ENCODE data around the gene CIT.
"Not testable (repeated sequence)": the region's sequence is repeated elsewhere in the genome, so short reads cannot be mapped to it uniquely, and the experiment has no call there.

The CIT gene

GRCh38 chr12:119746169-119746568, 131.0 kb downstream of the CIT start:
- DNase-seq (ENCODE audit: low read depth, low spot score): no peak
- H3K27ac ChIP-seq: no peak overlapping the region

- DNase-seq (ENCODE audit: low read depth, low spot score): no peak
- no peak overlapping the region for H3K27ac ChIP-seq
Measured at GRCh38 chr12:119744900-119745606, 132.1 kb downstream of the CIT start.

- no peak overlapping the region for H3K27ac ChIP-seq
- DNase-seq (ENCODE audit: low read depth, low spot score): no peak
Measured at GRCh38 chr12:119742700-119743099, 134.4 kb downstream of the CIT start.

DNA sequence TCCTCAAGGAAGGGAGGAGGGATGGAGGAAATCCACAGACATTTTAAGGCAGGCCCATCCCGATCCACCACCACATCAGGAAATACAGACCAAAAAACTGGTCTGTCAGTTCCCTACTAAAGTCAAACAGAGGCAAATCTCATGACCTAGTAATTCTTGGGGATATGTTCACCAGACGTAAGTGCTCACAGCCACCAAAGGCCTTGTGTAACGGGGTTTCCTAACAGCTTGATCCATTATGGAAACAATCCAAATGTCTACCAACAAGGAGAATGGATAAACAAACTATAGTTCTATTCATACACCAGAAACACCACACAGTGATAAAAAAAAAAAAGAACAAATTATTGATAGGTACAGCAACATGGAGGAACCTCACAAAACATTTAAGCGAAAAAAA, 136.3 kb downstream of the CIT start:
- no peak for DNase-seq (ENCODE audit: low read depth, low spot score)
- H3K27ac ChIP-seq: no peak overlapping the region

- DNase-seq (ENCODE audit: low read depth, low spot score): no peak
- no peak overlapping the region for H3K27ac ChIP-seq
Measured at GRCh38 chr12:119735079-119735478, 142.0 kb downstream of the CIT start.

DNA sequence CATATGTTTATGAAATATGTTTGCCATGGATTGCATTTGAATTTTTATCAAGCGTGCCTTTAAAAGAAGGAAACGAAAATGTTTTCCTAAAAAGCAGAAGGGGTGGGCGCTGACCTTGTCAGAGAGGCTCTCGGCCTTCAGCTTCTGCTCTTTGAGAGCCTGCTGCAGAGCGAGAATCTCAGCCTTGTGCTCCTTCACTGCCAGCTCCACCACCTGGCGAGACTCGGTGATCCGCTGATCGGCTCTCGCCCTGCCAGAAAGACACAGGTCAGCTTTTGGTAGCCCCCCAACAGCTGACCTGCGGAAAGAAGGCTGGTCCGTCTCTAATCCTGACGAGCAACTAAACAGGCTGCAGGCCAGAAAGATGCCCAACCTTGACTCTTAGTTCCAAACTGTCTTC, 146.7 kb downstream of the CIT start:
- no peak overlapping the region for H3K27ac ChIP-seq
- no peak for DNase-seq (ENCODE audit: low read depth, low spot score)

DNA sequence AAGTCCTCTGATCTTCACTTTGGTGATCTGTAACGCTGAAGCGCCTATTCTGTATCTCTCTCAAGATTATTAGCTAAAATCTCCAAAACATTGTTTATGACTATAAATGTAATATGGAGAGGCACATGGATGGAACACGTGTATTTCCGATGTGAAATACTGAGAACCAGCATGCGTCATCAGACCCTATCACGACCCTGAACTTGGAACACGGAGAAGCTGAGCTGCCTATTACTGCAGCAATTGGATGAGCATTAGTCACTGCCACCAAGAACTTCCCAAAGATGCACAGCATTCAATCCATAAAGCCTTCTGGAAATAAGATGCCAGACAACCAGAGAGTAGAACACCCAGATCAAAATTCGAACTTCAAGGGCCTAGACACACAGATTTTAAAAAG, 147.2 kb downstream of the CIT start:
- H3K27ac ChIP-seq: no peak overlapping the region
- no peak for DNase-seq (ENCODE audit: low read depth, low spot score)

- DNase-seq (ENCODE audit: low read depth, low spot score): no peak
- H3K27ac ChIP-seq: no peak overlapping the region
Measured at GRCh38 chr12:119728444-119728745, 148.7 kb downstream of the CIT start.

DNA sequence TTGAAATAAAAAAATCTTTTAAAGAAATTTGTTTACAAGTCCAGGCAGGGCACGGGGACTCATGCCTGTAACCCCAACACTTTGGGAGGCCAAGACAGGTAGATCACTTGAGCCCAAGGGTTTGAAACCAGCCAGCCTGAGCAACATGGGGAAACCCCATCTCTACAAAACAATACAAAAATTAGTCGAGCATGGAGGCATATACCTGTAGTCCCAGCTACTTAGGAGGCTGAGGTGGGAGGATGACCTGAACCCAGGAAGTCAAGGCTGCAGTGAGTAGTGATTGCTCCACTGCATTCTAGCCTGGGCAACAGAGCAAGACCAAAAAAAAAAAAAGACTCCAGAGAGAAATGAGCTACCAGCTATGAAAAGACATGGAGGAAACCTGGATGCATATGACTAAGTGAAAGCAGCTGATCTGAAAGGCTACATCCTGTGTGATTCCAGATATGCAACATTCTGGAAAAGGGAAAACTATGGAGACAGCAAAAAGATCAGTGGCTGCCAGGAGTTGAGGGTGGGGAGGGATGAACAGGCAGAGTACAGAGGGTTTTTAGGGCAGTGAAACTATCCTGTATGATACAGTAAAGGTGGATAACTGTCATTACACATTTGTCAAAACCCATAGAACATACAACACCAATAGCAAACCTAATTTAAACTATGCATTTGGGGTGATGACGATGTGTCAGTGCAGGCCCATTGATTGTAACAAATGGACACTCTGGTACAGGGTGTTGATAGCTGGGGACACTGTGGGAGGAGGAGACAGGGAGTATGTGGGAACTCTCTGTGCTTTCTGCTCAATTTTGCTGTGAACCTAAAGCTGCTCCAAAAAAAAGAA, 149.3 kb downstream of the CIT start:
- DNase-seq (ENCODE audit: low read depth, low spot score): no peak
- no peak overlapping the region for H3K27ac ChIP-seq

DNA sequence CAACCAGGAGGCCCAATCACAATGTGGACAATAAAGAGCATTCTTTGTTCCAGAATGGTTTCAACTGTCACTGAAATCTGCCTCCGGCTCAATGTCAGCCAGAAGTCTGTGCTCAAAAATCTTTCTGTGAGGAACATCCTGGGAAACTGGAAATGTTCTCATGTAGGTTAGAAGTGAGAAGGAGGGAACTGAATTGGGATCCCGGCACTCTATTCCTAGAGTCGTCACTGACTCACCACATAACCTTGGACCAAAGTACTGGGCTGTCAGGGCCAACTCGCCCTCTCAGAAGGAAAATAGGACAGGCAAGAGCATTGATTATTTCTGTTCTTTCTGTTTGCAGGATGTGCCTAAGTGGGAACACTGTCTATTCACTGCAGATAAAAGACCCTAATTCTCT, 151.6 kb downstream of the CIT start:
- H3K27ac ChIP-seq: no peak overlapping the region
- no peak for DNase-seq (ENCODE audit: low read depth, low spot score)

GRCh38 chr12:119721306-119721705, 155.8 kb downstream of the CIT start:
- DNase-seq (ENCODE audit: low read depth, low spot score): no peak
- H3K27ac ChIP-seq: no peak overlapping the region

GRCh38 chr12:119720349-119720748, 156.8 kb downstream of the CIT start:
- DNase-seq (ENCODE audit: low read depth, low spot score): no peak
- H3K27ac ChIP-seq: no peak overlapping the region

- no peak for DNase-seq (ENCODE audit: low read depth, low spot score)
- no peak overlapping the region for H3K27ac ChIP-seq
Measured at GRCh38 chr12:119718141-119718540, 159.0 kb downstream of the CIT start.

- DNase-seq (ENCODE audit: low read depth, low spot score): peak; percentile 31
- H3K27ac ChIP-seq: peak overlapping the region; percentile 60
Measured at GRCh38 chr12:119715268-119715620, 161.9 kb downstream of the CIT start.

DNA sequence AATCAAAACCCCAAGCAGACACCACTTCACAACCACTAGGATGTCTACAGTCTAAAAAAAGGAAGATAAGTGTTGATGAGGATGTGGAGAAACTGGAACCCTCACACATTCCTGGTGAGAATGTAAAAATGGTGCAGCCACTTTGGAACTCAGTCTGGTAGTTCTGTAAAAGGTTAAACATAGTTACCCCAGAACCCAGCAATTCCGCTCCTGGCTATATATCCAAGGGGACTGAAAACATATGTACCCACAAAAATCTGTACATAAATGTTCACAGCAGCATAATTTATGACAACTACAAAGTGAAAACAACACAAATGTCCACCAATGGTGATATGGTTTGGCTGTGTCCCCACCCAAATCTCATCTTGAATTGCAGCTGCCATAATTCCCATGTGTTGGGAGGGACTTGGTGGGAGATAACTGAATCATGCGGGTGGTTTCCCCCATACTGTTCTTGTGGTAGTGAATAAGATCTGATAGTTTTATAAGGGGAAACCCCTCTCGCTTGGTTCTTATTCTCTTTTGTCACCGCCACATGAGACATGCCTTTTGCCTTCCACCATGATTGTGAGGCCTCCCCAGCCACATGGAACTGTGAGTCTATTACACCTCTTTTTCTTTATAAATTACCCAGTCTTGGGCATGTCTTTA, 162.4 kb downstream of the CIT start:
- no peak overlapping the region for H3K27ac ChIP-seq
- no peak for DNase-seq (ENCODE audit: low read depth, low spot score)

DNA sequence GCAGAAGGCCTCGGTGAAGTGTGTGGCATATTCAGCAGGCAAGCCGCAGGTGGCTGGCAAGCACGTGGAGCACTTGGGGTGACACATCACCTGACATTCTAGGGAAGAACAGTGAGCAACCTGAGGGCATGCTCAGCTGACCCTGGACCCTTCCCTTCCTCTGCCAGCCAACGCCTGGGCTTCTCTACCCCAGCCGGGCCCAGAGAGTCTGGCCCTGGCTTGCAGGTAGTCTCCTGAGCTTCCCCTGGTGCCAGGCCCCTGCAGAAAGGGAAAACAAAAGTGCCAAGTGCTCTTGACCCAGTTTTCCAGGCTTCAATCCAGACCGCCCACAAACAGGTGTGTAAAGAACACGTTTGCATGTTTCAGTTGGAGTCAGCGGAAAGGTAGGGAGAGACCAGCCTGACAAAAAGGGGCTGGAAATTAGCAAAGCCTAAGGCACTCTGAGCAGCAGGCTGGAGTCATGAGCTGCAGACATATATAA, 163.5 kb downstream of the CIT start:
- DNase-seq (ENCODE audit: low read depth, low spot score): no peak
- no peak overlapping the region for H3K27ac ChIP-seq

GRCh38 chr12:119712721-119713120, 164.4 kb downstream of the CIT start:
- no peak for DNase-seq (ENCODE audit: low read depth, low spot score)
- H3K27ac ChIP-seq: no peak overlapping the region

DNA sequence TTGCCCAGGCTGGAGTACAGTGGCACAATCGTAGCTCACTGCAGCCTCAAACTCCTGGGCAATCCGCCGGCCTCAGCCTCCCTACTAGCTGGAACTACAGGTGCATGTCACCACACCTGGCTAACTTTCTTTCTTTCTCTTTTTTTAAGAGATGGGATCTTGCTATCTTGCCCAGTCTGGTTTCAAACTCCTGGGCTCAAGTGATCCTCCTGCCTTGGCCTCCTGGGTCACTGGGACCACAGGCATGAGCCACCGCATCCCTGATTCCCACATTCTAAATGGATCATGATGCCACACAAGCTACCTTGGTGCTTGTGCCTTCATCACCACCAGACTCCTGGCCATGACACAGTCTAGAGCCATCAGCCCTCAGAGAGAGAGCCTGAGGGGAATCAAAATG, 165.4 kb downstream of the CIT start:
- DNase-seq (ENCODE audit: low read depth, low spot score): no peak
- no peak overlapping the region for H3K27ac ChIP-seq

GRCh38 chr12:119710965-119711551, 166.1 kb downstream of the CIT start:
- peak overlapping the region; percentile 26 for H3K27ac ChIP-seq
- DNase-seq (ENCODE audit: low read depth, low spot score): peak; percentile 52

GRCh38 chr12:119710374-119710964, 166.7 kb downstream of the CIT start:
- peak overlapping the region; percentile 26 for H3K27ac ChIP-seq
- DNase-seq (ENCODE audit: low read depth, low spot score): peak; percentile 50

DNA sequence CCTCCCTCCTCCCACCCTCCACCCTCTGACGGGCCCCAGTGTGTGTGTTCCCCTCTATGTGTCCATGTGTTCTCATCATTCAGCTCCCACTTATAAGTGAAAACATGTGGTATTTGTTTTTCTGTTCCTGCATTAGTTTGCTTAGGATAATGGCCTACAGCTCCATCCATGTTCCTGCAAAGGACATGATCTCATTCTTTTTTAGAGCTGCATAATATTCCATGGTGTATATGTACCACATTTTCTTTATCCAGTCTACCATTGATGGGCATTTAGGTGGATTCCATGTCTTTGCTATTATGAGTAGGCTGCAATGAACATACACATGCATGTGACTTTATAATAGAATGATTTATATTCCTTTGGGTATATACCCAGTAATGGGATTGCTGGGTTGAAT, 170.7 kb downstream of the CIT start:
- not testable (repeated sequence) for DNase-seq (ENCODE audit: low read depth, low spot score); H3K27ac ChIP-seq

Data from epithelial cell of prostate (primary cell).